Mesendoderm (in vitro differentiated cells): Measurements from ENCODE around the gene SCN3B.

Experiments used
- DNase-seq: peaks from one replicate; pipeline ENCODE4 v3.0.0; 2013
- H2AK5ac ChIP-seq: 2 replicates; pipeline ENCODE4 v1.6.1; 2013; ENCODE audit warnings: low read length, inconsistent platforms
- H2BK120ac ChIP-seq: 2 replicates; pipeline ENCODE4 v1.6.1; 2013; ENCODE audit warnings: low read depth, mild to moderate bottlenecking, low read length, moderate library complexity, mixed read lengths
- H2BK15ac ChIP-seq: replicated peaks from 2 replicates; pipeline ENCODE4 v1.6.1; 2013; ENCODE audit warnings: low read depth, mild to moderate bottlenecking, moderate library complexity
- H2BK5ac ChIP-seq: 2 replicates; pipeline ENCODE4 v1.6.1; 2013; ENCODE audit warnings: low read length, inconsistent platforms
- H3K18ac ChIP-seq: 2 replicates; pipeline ENCODE4 v1.6.1; 2013; ENCODE audit warnings: mild to moderate bottlenecking, low read length, mixed read lengths
- H3K23ac ChIP-seq: one replicate; pipeline ENCODE4 v1.6.1; 2013; ENCODE audit warnings: low read length
- H3K27ac ChIP-seq: 2 replicates; pipeline ENCODE4 v1.5.1; 2013; ENCODE audit warnings: low read depth, mild to moderate bottlenecking, inconsistent platforms, low read length, moderate library complexity
- H3K27me3 ChIP-seq: 2 replicates; pipeline ENCODE4 v1.6.1; 2013; ENCODE audit warnings: low read length, control low read depth, mild to moderate bottlenecking, inconsistent platforms; ENCODE audit not compliant: insufficient read depth, poor library complexity
- H3K36me3 ChIP-seq: 2 replicates; pipeline ENCODE4 v1.6.1; 2013; ENCODE audit warnings: low read length, inconsistent platforms; ENCODE audit not compliant: control insufficient read depth, insufficient read depth
- H3K4ac ChIP-seq: one replicate; pipeline ENCODE4 v1.6.1; 2013; ENCODE audit warnings: low read depth, mild to moderate bottlenecking, low read length, moderate library complexity
- H3K4me1 ChIP-seq: 2 replicates; pipeline ENCODE4 v1.6.1; 2013; ENCODE audit warnings: low read depth, low read length, inconsistent platforms; ENCODE audit not compliant: control insufficient read depth
- H3K4me2 ChIP-seq: 2 replicates; pipeline ENCODE4 v1.6.1; 2013; ENCODE audit warnings: low read length
- H3K4me3 ChIP-seq: 2 replicates; pipeline ENCODE4 v1.5.1; 2013; ENCODE audit warnings: mild to moderate bottlenecking, low read length
- H3K56ac ChIP-seq: one replicate; pipeline ENCODE4 v1.6.1; 2013; ENCODE audit warnings: low read length
- H3K79me1 ChIP-seq: 2 replicates; pipeline ENCODE4 v1.6.1; 2013; ENCODE audit warnings: low read length, inconsistent platforms
- H3K79me2 ChIP-seq: 2 replicates; pipeline ENCODE4 v1.6.1; 2013; ENCODE audit warnings: mild to moderate bottlenecking, low read length; ENCODE audit not compliant: control insufficient read depth, insufficient read depth
- H3K9ac ChIP-seq: 2 replicates; pipeline ENCODE4 v1.6.1; 2013; ENCODE audit warnings: low read length, inconsistent platforms
- H4K5ac ChIP-seq: one replicate; pipeline ENCODE4 v1.6.1; 2013; ENCODE audit warnings: low read length
- H4K8ac ChIP-seq: one replicate; pipeline ENCODE4 v1.6.1; 2013; ENCODE audit warnings: low read depth, mild to moderate bottlenecking, control low read depth, low read length, moderate library complexity
- WGBS: extraction: QIAGEN DNeasy Blood & Tissue Kit; methylation state at CpG from one replicate; pipeline ENCODE4 v1.1.7; 2013; ENCODE audit warnings: low lambda C conversion rate, missing lambda C conversion rate; ENCODE audit not compliant: insufficient coverage; ENCODE audit errors: extremely low coverage; 5-methylcytosine and 5-hydroxymethylcytosine counted together

The SCN3B gene

DNA sequence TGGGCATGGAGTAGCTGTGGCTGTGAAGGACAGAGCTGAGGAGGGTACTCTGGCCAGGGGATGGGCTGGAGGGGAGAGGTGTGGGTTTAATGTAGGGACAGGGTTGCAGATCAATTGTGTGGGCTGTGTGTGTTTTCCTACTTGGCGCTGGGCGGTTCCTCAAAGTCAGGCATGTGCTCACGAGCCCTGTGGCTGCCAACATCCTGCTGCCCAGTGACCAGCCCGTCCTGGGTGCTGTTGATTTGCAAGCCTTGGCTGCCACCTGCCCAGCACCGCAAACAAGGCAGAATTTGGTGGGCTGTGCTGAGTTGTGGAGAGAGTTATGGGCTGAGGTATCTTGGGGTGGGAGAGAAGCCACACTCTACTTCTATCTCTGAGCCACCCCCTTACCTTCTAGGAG is 69.2 kb downstream of the SCN3B start:
- DNase-seq = no peak
- H3K4me1 ChIP-seq = no peaks in the 10 kb centered on the region
- no peak overlapping the region for H3K4me3 ChIP-seq
- no peak overlapping the region for H2BK15ac ChIP-seq
- no peak overlapping the region for H2AK5ac ChIP-seq
- no peaks in the 10 kb centered on the region for H3K27me3 ChIP-seq
- H3K27ac ChIP-seq = no peak overlapping the region
- H3K4ac ChIP-seq = no peak overlapping the region
- no peaks in the 10 kb centered on the region for H3K79me2 ChIP-seq
- H4K5ac ChIP-seq = no peak overlapping the region
- no peak overlapping the region for H3K4me2 ChIP-seq
- H3K9ac ChIP-seq = no peak overlapping the region
- H3K18ac ChIP-seq = no peak overlapping the region
- H3K79me1 ChIP-seq = no peaks in the 10 kb centered on the region
- no peak overlapping the region for H4K8ac ChIP-seq
- H2BK5ac ChIP-seq = no peak overlapping the region
- no peak overlapping the region for H3K56ac ChIP-seq
- WGBS = no CpG with 5 or more reads among the region's 5 CpGs
- H2BK120ac ChIP-seq = no peak overlapping the region
- H3K36me3 ChIP-seq = no peaks in the 10 kb centered on the region
- no peak overlapping the region for H3K23ac ChIP-seq

DNA sequence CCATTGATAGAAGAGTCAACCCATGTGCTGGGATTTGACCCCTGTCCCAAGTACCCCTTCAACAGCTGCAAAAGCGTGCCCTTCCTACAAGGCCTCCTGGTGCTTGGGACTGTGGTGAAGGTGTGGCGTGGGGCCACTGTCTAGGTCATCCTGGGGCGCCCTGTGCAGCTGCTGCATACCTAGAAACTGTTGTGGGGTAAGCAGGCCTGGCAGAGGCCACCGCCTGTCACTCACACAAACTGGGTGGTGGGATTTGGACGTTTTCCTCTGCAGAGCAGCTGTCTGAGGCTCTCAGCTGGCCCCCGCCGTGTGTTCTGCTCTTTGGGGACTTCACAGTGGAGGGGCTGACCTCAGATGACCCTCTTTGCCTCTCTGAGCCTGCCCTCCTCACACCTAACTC is 69.7 kb downstream of the SCN3B start:
- no peaks in the 10 kb centered on the region for H3K79me2 ChIP-seq
- H3K9ac ChIP-seq = no peak overlapping the region
- no peak overlapping the region for H4K5ac ChIP-seq
- H3K23ac ChIP-seq = no peak overlapping the region
- no peak overlapping the region for H3K4ac ChIP-seq
- no peak overlapping the region for H4K8ac ChIP-seq
- no peak overlapping the region for H3K4me3 ChIP-seq
- WGBS = no CpG with 5 or more reads among the region's 7 CpGs
- no peak overlapping the region for H3K56ac ChIP-seq
- DNase-seq = no peak
- H2BK120ac ChIP-seq = no peak overlapping the region
- H3K18ac ChIP-seq = no peak overlapping the region
- H3K36me3 ChIP-seq = no peaks in the 10 kb centered on the region
- no peaks in the 10 kb centered on the region for H3K4me1 ChIP-seq
- no peak overlapping the region for H2BK5ac ChIP-seq
- no peak overlapping the region for H3K27ac ChIP-seq
- H2BK15ac ChIP-seq = no peak overlapping the region
- H3K27me3 ChIP-seq = no peaks in the 10 kb centered on the region
- H3K4me2 ChIP-seq = no peak overlapping the region
- no peak overlapping the region for H2AK5ac ChIP-seq
- H3K79me1 ChIP-seq = no peaks in the 10 kb centered on the region

DNA sequence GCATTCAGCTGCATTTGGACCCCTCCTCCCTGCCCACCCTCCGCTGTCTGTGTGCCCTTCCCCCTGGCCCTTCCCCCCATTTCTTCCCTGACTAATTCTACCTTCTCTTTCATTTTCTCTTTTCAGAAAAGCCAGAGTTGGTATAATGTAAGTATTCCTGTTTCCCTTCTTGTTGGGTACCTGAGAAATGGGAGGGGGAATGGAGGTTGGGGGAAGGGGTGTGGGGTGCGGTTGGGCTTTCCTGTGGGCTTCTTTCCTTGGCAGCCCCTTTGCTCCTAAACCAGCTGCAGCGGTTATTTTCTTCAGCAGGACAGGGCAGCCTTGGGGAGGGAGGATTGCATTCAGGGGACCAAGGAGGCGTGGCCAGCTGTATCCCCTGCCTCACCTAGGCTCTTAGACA is 70.2 kb downstream of the SCN3B start:
- H3K4me1 ChIP-seq = no peaks in the 10 kb centered on the region
- H3K4me2 ChIP-seq = no peak overlapping the region
- no CpG with 5 or more reads among the region's 4 CpGs for WGBS

DNA sequence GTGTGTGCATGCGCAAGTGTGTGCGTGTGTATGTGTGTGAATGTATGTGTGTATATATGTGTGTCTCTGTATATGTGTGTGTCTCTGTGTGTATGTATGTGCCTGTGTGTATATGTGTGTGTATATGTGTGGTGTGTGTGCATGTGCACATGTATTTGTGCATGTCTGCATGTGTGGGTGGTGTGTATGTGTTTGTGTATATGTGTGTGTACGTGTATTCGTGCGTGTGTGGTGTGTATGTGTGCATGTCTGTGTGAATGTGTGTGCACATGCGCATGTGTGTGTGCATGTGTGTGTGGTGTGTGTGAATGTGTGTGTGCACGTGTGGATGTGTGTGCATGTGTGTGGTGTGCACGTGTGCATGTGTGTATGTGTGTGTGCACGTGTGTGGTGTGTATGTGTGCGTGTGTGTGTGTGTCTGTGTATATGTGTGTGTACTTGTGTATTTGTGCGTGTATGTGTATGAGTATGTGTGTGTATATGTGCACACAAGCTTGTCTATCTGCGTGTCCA is 71.4 kb downstream of the SCN3B start:
- no peak for DNase-seq
- H3K4ac ChIP-seq = no peak overlapping the region
- no peak overlapping the region for H3K4me3 ChIP-seq
- no peak overlapping the region for H3K27ac ChIP-seq
- no peak overlapping the region for H2BK5ac ChIP-seq
- no peaks in the 10 kb centered on the region for H3K79me1 ChIP-seq
- H3K9ac ChIP-seq = no peak overlapping the region
- H3K79me2 ChIP-seq = no peaks in the 10 kb centered on the region
- H3K4me2 ChIP-seq = no peak overlapping the region
- H2BK120ac ChIP-seq = no peak overlapping the region
- no peak overlapping the region for H3K56ac ChIP-seq
- no peaks in the 10 kb centered on the region for H3K4me1 ChIP-seq
- H2AK5ac ChIP-seq = no peak overlapping the region
- H3K36me3 ChIP-seq = no peaks in the 10 kb centered on the region
- no peaks in the 10 kb centered on the region for H3K27me3 ChIP-seq
- WGBS = 100% methylated on average over 3 of the region's 12 CpGs
- no peak overlapping the region for H3K23ac ChIP-seq
- no peak overlapping the region for H3K18ac ChIP-seq
- H4K5ac ChIP-seq = no peak overlapping the region
- H2BK15ac ChIP-seq = no peak overlapping the region
- H4K8ac ChIP-seq = no peak overlapping the region

More for the DNA sequence above, 70.2 kb downstream of the SCN3B start:
- no peaks in the 10 kb centered on the region for H3K36me3 ChIP-seq
- H3K9ac ChIP-seq = no peak overlapping the region
- H3K23ac ChIP-seq = no peak overlapping the region
- H2BK5ac ChIP-seq = no peak overlapping the region
- no peaks in the 10 kb centered on the region for H3K27me3 ChIP-seq
- H2AK5ac ChIP-seq = no peak overlapping the region
- no peak overlapping the region for H2BK120ac ChIP-seq
- H3K27ac ChIP-seq = no peak overlapping the region
- H3K79me1 ChIP-seq = no peaks in the 10 kb centered on the region
- H4K8ac ChIP-seq = no peak overlapping the region
- H2BK15ac ChIP-seq = no peak overlapping the region
- no peak for DNase-seq
- no peak overlapping the region for H4K5ac ChIP-seq
- no peak overlapping the region for H3K4me3 ChIP-seq
- H3K18ac ChIP-seq = no peak overlapping the region
- no peaks in the 10 kb centered on the region for H3K79me2 ChIP-seq
- H3K56ac ChIP-seq = no peak overlapping the region
- no peak overlapping the region for H3K4ac ChIP-seq

DNA sequence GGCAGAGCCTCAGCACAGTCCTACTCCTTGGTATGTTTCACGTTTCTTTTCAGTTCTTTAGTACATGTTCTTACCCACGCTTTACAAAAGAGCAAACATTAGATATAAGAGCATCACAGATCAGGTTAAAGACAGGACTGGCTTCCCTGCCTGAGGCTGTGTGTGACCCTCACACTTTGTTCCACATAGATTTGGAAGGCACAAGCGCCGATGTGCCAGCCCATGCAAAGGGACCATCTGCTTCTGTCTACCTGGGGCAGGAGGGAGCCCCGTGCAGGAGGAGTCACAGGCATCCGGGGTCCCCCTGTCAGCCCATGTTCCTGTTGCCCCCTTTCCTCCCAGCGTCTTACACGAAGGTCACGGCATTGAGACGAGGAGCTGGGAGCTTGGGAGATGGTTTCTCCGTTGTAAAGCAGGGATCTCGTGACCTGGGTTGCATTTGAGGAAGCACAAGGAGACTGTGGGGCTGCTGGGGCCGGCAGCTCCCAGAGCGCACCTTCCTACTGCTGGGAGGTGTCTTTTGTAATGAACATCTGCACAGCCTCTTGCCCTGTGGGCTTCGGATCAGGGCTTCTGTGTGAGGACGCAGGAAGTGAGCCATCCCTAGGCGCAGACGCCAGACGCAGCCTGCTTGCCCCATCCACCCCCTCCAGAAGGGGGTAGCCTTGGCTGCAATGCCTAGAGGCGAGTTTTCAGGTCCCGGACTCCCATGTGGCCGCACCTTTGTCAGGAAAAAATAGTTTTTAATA is 72.6 kb downstream of the SCN3B start:
- H3K79me2 ChIP-seq = no peaks in the 10 kb centered on the region
- no peak overlapping the region for H3K23ac ChIP-seq
- H2AK5ac ChIP-seq = no peak overlapping the region
- no peak overlapping the region for H2BK15ac ChIP-seq
- no peak overlapping the region for H2BK5ac ChIP-seq
- H3K27ac ChIP-seq = no peak overlapping the region
- no peaks in the 10 kb centered on the region for H3K4me1 ChIP-seq
- H3K9ac ChIP-seq = no peak overlapping the region
- no peak overlapping the region for H4K5ac ChIP-seq
- no peak overlapping the region for H3K4ac ChIP-seq
- no peaks in the 10 kb centered on the region for H3K27me3 ChIP-seq
- no CpG with 5 or more reads among the region's 22 CpGs for WGBS
- no peak for DNase-seq
- no peak overlapping the region for H3K4me3 ChIP-seq
- no peak overlapping the region for H3K4me2 ChIP-seq
- no peak overlapping the region for H3K18ac ChIP-seq
- H3K79me1 ChIP-seq = no peaks in the 10 kb centered on the region
- no peak overlapping the region for H4K8ac ChIP-seq
- no peaks in the 10 kb centered on the region for H3K36me3 ChIP-seq
- no peak overlapping the region for H3K56ac ChIP-seq
- no peak overlapping the region for H2BK120ac ChIP-seq
